Astrocyte (in vitro differentiated cells and primary cell): ENCODE data around the gene TRAK2. TPM values are rescaled to one million over a fixed set of nuclear protein-coding genes. Genes with fewer than 3 reads are reported as not detected.

Experiments
- DNase-seq: peaks from one replicate; pipeline ENCODE4 v3.0.0-alpha.2; 2010; ENCODE audit warnings: low read depth
- FAIRE-seq: peaks from 2 replicates; lab custom pipeline; 2011; peaks lifted over from hg19 to GRCh38; lab: Jason Lieb, UNC
- H2AFZ ChIP-seq: 2 replicates; pipeline ENCODE4 v1.6.0; 2012; ENCODE audit warnings: low read depth, low read length, inconsistent platforms
- H3K27ac ChIP-seq: 2 replicates; pipeline ENCODE4 v1.5.1; 2011; ENCODE audit warnings: low read depth, low read length, inconsistent platforms
- H3K27me3 ChIP-seq: 2 replicates; pipeline ENCODE4 v1.6.0; 2011; ENCODE audit warnings: low read length, inconsistent platforms; ENCODE audit not compliant: insufficient read depth
- H3K36me3 ChIP-seq: 2 replicates; pipeline ENCODE4 v1.5.1; 2011; ENCODE audit warnings: low read length, inconsistent platforms; ENCODE audit not compliant: insufficient read depth
- H3K4me1 ChIP-seq: 2 replicates; pipeline ENCODE4 v1.5.1; 2011; ENCODE audit warnings: low read length, inconsistent platforms; ENCODE audit not compliant: insufficient read depth
- H3K4me2 ChIP-seq: 2 replicates; pipeline ENCODE4 v1.6.0; 2012; ENCODE audit warnings: low read length, inconsistent platforms
- H3K4me3 ChIP-seq: 2 replicates; pipeline ENCODE4 v1.5.1; 2011; ENCODE audit warnings: low read depth, mild to moderate bottlenecking, low read length, inconsistent platforms; ENCODE audit not compliant: insufficient read depth
- H3K79me2 ChIP-seq: 2 replicates; pipeline ENCODE4 v1.6.0; 2012; ENCODE audit warnings: mild to moderate bottlenecking, low read length, inconsistent platforms; ENCODE audit not compliant: insufficient read depth
- H3K9ac ChIP-seq: 2 replicates; pipeline ENCODE4 v1.6.0; 2012; ENCODE audit warnings: mild to moderate bottlenecking, low read length, inconsistent platforms
- H3K9me3 ChIP-seq: 2 replicates; pipeline ENCODE4 v1.5.1; 2012; ENCODE audit warnings: low read depth, mild to moderate bottlenecking, low read length, inconsistent platforms; ENCODE audit not compliant: insufficient read depth
- H4K20me1 ChIP-seq: 2 replicates; pipeline ENCODE4 v1.6.0; 2012; ENCODE audit warnings: low read length, inconsistent platforms; ENCODE audit not compliant: insufficient read depth
- H3K27ac Mint-ChIP-seq: one replicate; pipeline ENCODE4 v1.8.0; 2021; ENCODE audit warnings: mild to moderate bottlenecking, mixed read lengths; ENCODE audit not compliant: unreplicated experiment
- H3K27me3 Mint-ChIP-seq: one replicate; pipeline ENCODE4 v1.8.0; 2021; ENCODE audit warnings: low read depth, mixed read lengths; ENCODE audit not compliant: unreplicated experiment
- H3K36me3 Mint-ChIP-seq: one replicate; pipeline ENCODE4 v1.8.0; 2021; ENCODE audit warnings: low read depth, mixed read lengths; ENCODE audit not compliant: unreplicated experiment
- H3K4me1 Mint-ChIP-seq: one replicate; pipeline ENCODE4 v1.8.0; 2021; ENCODE audit warnings: low read depth, mixed read lengths; ENCODE audit not compliant: unreplicated experiment
- H3K4me3 Mint-ChIP-seq: one replicate; pipeline ENCODE4 v1.8.0; 2021; ENCODE audit warnings: mild to moderate bottlenecking, moderate library complexity, mixed read lengths; ENCODE audit not compliant: unreplicated experiment
- H3K9me3 Mint-ChIP-seq: one replicate; pipeline ENCODE4 v1.8.0; 2021; ENCODE audit warnings: mild to moderate bottlenecking, mixed read lengths; ENCODE audit not compliant: unreplicated experiment
- EZH2 ChIP-seq: IDR thresholded peaks from 2 replicates; pipeline ENCODE4 v1.6.1; 2012; ENCODE audit warnings: mild to moderate bottlenecking, low read length, inconsistent platforms; ENCODE audit not compliant: insufficient read depth
- total RNA-seq: library from RNA; stranded (reverse); gene quantifications from 2 replicates; pipeline ENCODE4 v1.2.1, GENCODE V29; 2021
- TF ChIP-seq, protein P1 (sequence below): IDR thresholded peaks from 2 replicates; pipeline ENCODE4 v1.5.1; 2011; ENCODE audit warnings: low read depth, mild to moderate bottlenecking, inconsistent platforms, low read length, moderate library complexity; ENCODE audit not compliant: insufficient read depth

TRAK2 gene
- total RNA-seq, 1 donor from 2014 or later: 39.1 TPM

DNA sequence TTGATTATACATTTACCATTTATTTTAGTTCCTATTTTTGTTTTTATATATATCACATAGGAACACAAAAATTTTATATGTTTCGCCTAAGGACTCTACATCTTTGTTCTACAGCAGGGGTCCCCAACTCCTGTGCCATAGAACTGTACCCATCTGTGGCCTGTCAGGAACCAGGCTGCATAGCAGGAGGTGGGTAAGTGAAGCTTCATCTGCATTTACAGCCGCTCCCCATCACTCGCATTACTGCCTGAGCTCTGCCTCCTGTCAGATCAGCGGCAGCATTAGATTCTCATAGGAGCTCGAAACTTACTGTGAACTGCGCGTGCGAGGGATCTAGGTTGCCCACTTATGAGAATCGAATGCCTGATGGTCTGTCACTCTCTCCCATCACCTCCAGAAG, 25.3 kb downstream of the TRAK2 start:
- Histone ChIP-seq H3K4me3 (no peak overlapping the region), H3K27ac (no peak overlapping the region), H3K36me3 (peaks cover 2% of the 10 kb centered on the region), H3K9ac (no peak overlapping the region), H3K9me3 (no peaks in the 10 kb centered on the region), H3K4me2 (no peak overlapping the region), H4K20me1 (peaks cover 3% of the 10 kb centered on the region), H3K79me2 (peaks cover 25% of the 10 kb centered on the region), H3K27me3 (no peaks in the 10 kb centered on the region), H2AFZ (no peak overlapping the region), H3K4me1 (no peaks in the 10 kb centered on the region)
- FAIRE-seq (no peak), DNase-seq (no peak)
- no peaks in the 10 kb centered on the region for H3K4me1 Mint-ChIP-seq
- H3K36me3 Mint-ChIP-seq: peaks cover 14% of the 10 kb centered on the region
- no peaks in the 10 kb centered on the region for H3K27me3 Mint-ChIP-seq
- no peak overlapping the region for H3K4me3 Mint-ChIP-seq
- TF ChIP-seq EZH2: no peak
- TF ChIP-seq, protein P1, sequence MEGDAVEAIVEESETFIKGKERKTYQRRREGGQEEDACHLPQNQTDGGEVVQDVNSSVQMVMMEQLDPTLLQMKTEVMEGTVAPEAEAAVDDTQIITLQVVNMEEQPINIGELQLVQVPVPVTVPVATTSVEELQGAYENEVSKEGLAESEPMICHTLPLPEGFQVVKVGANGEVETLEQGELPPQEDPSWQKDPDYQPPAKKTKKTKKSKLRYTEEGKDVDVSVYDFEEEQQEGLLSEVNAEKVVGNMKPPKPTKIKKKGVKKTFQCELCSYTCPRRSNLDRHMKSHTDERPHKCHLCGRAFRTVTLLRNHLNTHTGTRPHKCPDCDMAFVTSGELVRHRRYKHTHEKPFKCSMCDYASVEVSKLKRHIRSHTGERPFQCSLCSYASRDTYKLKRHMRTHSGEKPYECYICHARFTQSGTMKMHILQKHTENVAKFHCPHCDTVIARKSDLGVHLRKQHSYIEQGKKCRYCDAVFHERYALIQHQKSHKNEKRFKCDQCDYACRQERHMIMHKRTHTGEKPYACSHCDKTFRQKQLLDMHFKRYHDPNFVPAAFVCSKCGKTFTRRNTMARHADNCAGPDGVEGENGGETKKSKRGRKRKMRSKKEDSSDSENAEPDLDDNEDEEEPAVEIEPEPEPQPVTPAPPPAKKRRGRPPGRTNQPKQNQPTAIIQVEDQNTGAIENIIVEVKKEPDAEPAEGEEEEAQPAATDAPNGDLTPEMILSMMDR: no peak
- no peak overlapping the region for H3K27ac Mint-ChIP-seq
- peaks cover 3% of the 10 kb centered on the region for H3K9me3 Mint-ChIP-seq

DNA sequence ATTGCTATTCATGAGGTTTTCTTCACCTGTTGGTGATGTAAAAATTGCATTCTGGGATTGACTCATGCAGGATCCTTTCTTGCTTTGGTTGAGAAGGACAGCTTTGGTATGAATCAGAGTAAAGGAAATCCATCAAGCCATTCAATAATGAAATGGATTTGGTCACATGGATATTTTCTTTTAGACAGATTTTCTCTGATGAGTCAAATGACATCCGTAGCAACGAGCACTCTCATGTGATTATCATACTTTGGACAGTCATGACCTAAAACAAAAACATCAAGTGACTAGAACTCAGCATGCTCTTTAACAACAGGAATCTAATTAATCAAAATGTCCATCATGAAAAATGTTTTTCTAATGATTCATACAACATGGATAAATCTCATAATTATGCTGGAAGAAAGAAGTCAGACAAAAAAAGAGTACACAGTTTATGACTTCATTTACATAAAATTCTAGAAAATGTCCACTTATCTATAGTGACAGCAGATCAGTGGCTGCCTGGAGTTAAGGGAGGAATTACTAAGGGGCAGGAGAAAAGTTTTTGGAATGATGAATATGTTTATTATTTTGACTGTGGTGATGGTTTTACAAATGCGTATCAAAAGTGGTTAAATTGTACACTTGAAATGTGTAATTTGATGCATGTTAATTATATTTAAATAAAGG, 30.7 kb downstream of the TRAK2 start:
- Mint-ChIP-seq H3K4me3 (no peak overlapping the region), H3K27me3 (no peaks in the 10 kb centered on the region), H3K27ac (peak overlapping the region; percentile 63), H3K9me3 (no peaks in the 10 kb centered on the region), H3K4me1 (peaks cover 11% of the 10 kb centered on the region), H3K36me3 (no peaks in the 10 kb centered on the region)
- Histone ChIP-seq H3K9ac (peak overlapping the region; percentile 32), H4K20me1 (peaks cover 8% of the 10 kb centered on the region), H3K79me2 (peaks cover 33% of the 10 kb centered on the region), H3K36me3 (no peaks in the 10 kb centered on the region), H3K4me2 (peak overlapping the region; percentile 45), H3K27me3 (no peaks in the 10 kb centered on the region), H3K9me3 (no peaks in the 10 kb centered on the region), H2AFZ (no peak overlapping the region), H3K4me3 (no peak overlapping the region), H3K27ac (peak overlapping the region; percentile 73), H3K4me1 (peaks cover 11% of the 10 kb centered on the region)
- FAIRE-seq (peak; percentile 50), DNase-seq (peak; percentile 83)
- no peak for TF ChIP-seq EZH2
- TF ChIP-seq, protein P1: no peak

DNA sequence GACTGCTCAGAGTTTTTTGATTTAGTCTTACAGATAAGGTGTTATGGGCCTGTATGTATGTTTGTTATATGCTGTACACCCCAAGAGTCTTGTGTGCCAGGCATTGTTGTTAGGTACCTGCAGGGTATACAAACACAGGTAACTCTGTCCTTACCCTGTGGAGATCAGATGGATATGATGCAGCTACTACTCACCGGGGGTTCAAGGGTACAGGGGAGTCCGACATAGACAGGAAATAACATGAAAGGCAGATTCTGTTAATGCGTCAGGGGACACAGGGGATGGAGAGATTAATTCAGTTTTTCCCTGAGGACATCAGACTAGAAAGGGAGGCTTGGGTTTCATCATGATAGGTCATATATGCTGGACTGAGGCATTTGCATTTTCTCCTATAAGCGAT, 31.3 kb downstream of the TRAK2 start:
- Histone ChIP-seq H3K27me3 (no peaks in the 10 kb centered on the region), H3K4me1 (peaks cover 15% of the 10 kb centered on the region), H3K27ac (peak overlapping the region; percentile 73), H3K9me3 (no peaks in the 10 kb centered on the region), H3K4me3 (no peak overlapping the region), H2AFZ (no peak overlapping the region), H3K4me2 (peak overlapping the region; percentile 45), H3K79me2 (peaks cover 32% of the 10 kb centered on the region), H3K9ac (peak overlapping the region; percentile 32), H3K36me3 (no peaks in the 10 kb centered on the region), H4K20me1 (peaks cover 8% of the 10 kb centered on the region)
- no peak overlapping the region for H3K4me3 Mint-ChIP-seq
- TF ChIP-seq, protein P1: no peak
- no peak for TF ChIP-seq EZH2
- no peak for FAIRE-seq
- no peaks in the 10 kb centered on the region for H3K27me3 Mint-ChIP-seq
- H3K36me3 Mint-ChIP-seq: no peaks in the 10 kb centered on the region
- no peak for DNase-seq
- H3K4me1 Mint-ChIP-seq: peaks cover 11% of the 10 kb centered on the region
- H3K27ac Mint-ChIP-seq: peak overlapping the region; percentile 80
- H3K9me3 Mint-ChIP-seq: no peaks in the 10 kb centered on the region
